ENCODE measurements around the gene INSIG1. TPM values are rescaled to one million over a fixed set of nuclear protein-coding genes. Genes with fewer than 3 reads are reported as not detected.

The INSIG1 gene
- total RNA-seq, 1 experiment from 2014 or later: 92.6 TPM

- in situ Hi-C loops (cut with HindIII; ENCODE audit: low pct_unique_long_range_greater_than_20kb, low sequenced_read_pairs): no loop called here
- H3K27me3 ChIP-seq (ENCODE audit: control insufficient read depth, insufficient read depth, low read length): peaks cover 3% of the 10 kb centered on the region; the same call in 1 of the 2 replicates
Observed at GRCh38 chr7:155323001-155323638, 25.4 kb downstream of the INSIG1 start.

DNA sequence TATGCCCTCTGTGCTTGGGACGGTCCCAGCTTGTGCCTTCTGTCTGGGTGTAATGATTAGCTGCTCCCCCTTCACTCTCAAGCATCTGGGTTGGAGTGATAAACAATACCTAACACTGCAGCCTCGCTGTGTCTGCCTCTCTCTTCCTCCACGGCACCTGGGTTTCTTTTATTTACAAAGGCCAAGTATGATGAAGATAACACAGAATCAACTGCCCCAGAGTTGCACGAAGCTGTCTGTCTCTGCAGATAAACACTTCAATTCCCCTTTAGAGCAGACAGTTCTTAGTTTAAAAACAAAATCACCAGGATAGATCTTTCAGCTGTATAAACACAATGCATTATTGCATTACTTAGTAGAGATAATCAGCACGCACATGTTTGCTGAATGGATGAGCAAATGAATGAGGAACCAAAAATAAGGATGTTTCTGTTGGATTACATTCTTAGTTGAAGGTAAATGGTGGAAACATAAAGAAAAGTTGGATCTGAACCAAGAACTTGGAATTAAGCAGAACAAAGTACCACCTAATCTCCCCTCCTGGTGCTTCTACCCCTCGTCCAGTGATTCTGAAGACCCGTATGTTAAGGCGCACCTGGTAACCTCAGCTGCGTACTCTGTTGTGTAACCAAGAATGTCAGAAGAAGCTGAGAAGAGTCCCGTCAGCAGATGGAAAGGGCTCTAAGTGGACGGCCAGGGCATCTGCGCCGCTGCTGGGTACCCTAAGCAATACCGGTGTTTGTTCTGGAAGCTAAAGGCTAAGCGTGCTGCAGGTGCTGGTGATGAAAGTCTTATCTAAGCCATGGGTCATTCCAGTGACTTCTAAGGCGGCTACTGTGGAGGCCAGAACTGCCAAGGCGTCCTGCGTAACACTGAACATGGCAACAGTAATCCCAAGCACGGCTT, 26.6 kb downstream of the INSIG1 start:
- ATAC-seq (no peak), DNase-seq (ENCODE audit: low read depth, low spot score) (no peak)
- H3K27ac ChIP-seq (ENCODE audit: low read length): no peak overlapping the region
- peaks cover 3% of the 10 kb centered on the region; the same call in 1 of the 2 replicates for H3K27me3 ChIP-seq (ENCODE audit: control insufficient read depth, insufficient read depth, low read length)
- no TSS peak for BruUV-seq (replicated peaks)
- intact Hi-C loops (cut with micrococcal nuclease; ENCODE audit: unreplicated experiment): no loop called here
- ChIA-PET CTCF (no interaction called here), POLR2A (no interaction called here)
- H3K4me3 ChIP-seq (ENCODE audit: low read depth in 2 of 2, low read length in 2 of 2): no peak overlapping the region
- in situ Hi-C loops (cut with HindIII; ENCODE audit: low pct_unique_long_range_greater_than_20kb, low sequenced_read_pairs): no loop called here
- H3K9me3 ChIP-seq (ENCODE audit: control insufficient read depth, insufficient read depth, low read depth, low read length): no peaks in the 10 kb centered on the region
- TF ChIP-seq, protein P1, sequence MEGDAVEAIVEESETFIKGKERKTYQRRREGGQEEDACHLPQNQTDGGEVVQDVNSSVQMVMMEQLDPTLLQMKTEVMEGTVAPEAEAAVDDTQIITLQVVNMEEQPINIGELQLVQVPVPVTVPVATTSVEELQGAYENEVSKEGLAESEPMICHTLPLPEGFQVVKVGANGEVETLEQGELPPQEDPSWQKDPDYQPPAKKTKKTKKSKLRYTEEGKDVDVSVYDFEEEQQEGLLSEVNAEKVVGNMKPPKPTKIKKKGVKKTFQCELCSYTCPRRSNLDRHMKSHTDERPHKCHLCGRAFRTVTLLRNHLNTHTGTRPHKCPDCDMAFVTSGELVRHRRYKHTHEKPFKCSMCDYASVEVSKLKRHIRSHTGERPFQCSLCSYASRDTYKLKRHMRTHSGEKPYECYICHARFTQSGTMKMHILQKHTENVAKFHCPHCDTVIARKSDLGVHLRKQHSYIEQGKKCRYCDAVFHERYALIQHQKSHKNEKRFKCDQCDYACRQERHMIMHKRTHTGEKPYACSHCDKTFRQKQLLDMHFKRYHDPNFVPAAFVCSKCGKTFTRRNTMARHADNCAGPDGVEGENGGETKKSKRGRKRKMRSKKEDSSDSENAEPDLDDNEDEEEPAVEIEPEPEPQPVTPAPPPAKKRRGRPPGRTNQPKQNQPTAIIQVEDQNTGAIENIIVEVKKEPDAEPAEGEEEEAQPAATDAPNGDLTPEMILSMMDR (IDR thresholded peaks at IDR 0.05): no peak
- TF ChIP-seq SIN3A (IDR thresholded peaks at IDR 0.05; ENCODE audit: borderline replicate concordance, insufficient read depth, low read depth, low read length): no peak
- TF ChIP-seq TCF7L2 (IDR thresholded peaks at IDR 0.05; ENCODE audit: low read depth, low read length): no peak
- TF ChIP-seq, protein P2, sequence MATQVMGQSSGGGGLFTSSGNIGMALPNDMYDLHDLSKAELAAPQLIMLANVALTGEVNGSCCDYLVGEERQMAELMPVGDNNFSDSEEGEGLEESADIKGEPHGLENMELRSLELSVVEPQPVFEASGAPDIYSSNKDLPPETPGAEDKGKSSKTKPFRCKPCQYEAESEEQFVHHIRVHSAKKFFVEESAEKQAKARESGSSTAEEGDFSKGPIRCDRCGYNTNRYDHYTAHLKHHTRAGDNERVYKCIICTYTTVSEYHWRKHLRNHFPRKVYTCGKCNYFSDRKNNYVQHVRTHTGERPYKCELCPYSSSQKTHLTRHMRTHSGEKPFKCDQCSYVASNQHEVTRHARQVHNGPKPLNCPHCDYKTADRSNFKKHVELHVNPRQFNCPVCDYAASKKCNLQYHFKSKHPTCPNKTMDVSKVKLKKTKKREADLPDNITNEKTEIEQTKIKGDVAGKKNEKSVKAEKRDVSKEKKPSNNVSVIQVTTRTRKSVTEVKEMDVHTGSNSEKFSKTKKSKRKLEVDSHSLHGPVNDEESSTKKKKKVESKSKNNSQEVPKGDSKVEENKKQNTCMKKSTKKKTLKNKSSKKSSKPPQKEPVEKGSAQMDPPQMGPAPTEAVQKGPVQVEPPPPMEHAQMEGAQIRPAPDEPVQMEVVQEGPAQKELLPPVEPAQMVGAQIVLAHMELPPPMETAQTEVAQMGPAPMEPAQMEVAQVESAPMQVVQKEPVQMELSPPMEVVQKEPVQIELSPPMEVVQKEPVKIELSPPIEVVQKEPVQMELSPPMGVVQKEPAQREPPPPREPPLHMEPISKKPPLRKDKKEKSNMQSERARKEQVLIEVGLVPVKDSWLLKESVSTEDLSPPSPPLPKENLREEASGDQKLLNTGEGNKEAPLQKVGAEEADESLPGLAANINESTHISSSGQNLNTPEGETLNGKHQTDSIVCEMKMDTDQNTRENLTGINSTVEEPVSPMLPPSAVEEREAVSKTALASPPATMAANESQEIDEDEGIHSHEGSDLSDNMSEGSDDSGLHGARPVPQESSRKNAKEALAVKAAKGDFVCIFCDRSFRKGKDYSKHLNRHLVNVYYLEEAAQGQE (IDR thresholded peaks at IDR 0.05; ENCODE audit: insufficient read depth in 1 of 2, low read depth in 2 of 2, low read length in 1 of 2): no peak
- no peak for TF ChIP-seq POLR2AphosphoS5 (IDR thresholded peaks at IDR 0.05; ENCODE audit: low read depth, low read length)
- no peaks in the 10 kb centered on the region for H3K4me1 ChIP-seq (ENCODE audit: control insufficient read depth, insufficient read depth, low read length)
- H3K36me3 ChIP-seq (ENCODE audit: control insufficient read depth, insufficient read depth, low read length): no peaks in the 10 kb centered on the region

More at GRCh38 chr7:155323001-155323638, 25.4 kb downstream of the INSIG1 start:
- Histone ChIP-seq H3K27ac (ENCODE audit: low read length) (no peak overlapping the region), H3K36me3 (ENCODE audit: control insufficient read depth, insufficient read depth, low read length) (no peaks in the 10 kb centered on the region), H3K9me3 (ENCODE audit: control insufficient read depth, insufficient read depth, low read depth, low read length) (no peaks in the 10 kb centered on the region), H3K4me3 (ENCODE audit: low read depth in 2 of 2, low read length in 2 of 2) (no peak overlapping the region), H3K4me1 (ENCODE audit: control insufficient read depth, insufficient read depth, low read length) (no peaks in the 10 kb centered on the region)
- ChIA-PET CTCF (no interaction called here), POLR2A (no interaction called here)
- intact Hi-C loops (cut with micrococcal nuclease; ENCODE audit: unreplicated experiment): no loop called here
- no peak for DNase-seq (ENCODE audit: low read depth, low spot score)
- TF ChIP-seq, protein P1 (IDR thresholded peaks at IDR 0.05): no peak
- TF ChIP-seq POLR2AphosphoS5 (IDR thresholded peaks at IDR 0.05; ENCODE audit: low read depth, low read length) (no peak), TCF7L2 (IDR thresholded peaks at IDR 0.05; ENCODE audit: low read depth, low read length) (no peak), SIN3A (IDR thresholded peaks at IDR 0.05; ENCODE audit: borderline replicate concordance, insufficient read depth, low read depth, low read length) (no peak)
- TF ChIP-seq, protein P2 (IDR thresholded peaks at IDR 0.05; ENCODE audit: insufficient read depth in 1 of 2, low read depth in 2 of 2, low read length in 1 of 2): no peak
- ATAC-seq: no peak
- no TSS peak for BruUV-seq (replicated peaks)
